CD1c-positive myeloid dendritic cell (primary cell): ENCODE measurements around the gene SLC7A10.
"Not testable (repeated sequence)": the region's sequence is repeated elsewhere in the genome, so short reads cannot be mapped to it uniquely, and the experiment has no call there.

Source experiments
- DNase-seq: peaks from one replicate; pipeline ENCODE4 v3.0.0-alpha.2; 2016; ENCODE audit errors: extremely low spot score

The SLC7A10 gene

GRCh38 chr19:33202546-33203507, 22.8 kb downstream of the SLC7A10 start:
- no peak for DNase-seq

GRCh38 chr19:33201886-33202545, 23.6 kb downstream of the SLC7A10 start:
- DNase-seq: no peak

GRCh38 chr19:33201473-33201872, 24.2 kb downstream of the SLC7A10 start:
- DNase-seq: no peak

GRCh38 chr19:33199441-33200265, 26.0 kb downstream of the SLC7A10 start:
- DNase-seq: no peak

- DNase-seq: no peak
Observed at GRCh38 chr19:33198169-33198568, 27.5 kb downstream of the SLC7A10 start.

DNA sequence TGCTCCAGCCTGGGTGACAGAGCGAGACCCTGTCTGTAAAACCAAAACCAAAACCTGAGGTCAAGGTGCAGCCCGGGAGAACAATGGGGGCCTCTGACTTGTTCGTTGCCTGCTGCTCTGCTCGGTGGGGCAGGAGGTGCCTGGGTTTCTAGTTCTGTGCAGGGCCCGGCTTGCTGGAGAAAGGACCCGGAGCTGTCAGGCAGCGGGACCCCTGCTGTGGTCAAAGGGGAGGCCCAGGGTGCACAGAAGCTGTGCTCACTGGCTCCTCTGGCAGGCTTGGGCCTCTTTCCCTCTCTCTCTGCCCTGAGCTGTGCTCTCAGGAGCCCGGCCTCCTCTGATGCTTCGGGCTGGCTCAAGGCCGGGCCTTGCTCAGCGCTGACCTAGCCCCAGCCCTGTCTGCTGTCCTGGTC, 28.1 kb downstream of the SLC7A10 start:
- no peak for DNase-seq

- DNase-seq: no peak
Observed at GRCh38 chr19:33196446-33197193, 29.0 kb downstream of the SLC7A10 start.

GRCh38 chr19:33195645-33196347, 29.9 kb downstream of the SLC7A10 start:
- peak; percentile 9 for DNase-seq

GRCh38 chr19:33194886-33195644, 30.6 kb downstream of the SLC7A10 start:
- DNase-seq: no peak

DNA sequence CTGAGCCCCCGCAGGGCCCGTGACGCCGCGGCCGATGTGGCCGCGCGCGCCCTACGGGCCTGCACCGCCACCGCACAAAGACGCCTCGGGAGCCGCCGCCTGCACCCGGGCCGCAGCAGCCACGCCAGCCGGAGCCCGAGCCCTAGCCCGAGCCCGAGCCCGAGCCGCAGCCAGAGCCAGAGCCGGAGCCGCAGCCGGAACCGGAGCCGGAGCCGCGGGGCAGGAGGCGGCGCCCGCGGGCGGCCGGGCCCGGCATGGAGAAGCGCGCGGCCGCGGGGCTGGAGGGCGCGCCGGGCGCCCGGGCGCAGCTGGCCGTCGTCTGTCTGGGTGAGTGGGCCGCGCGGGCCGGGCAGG, 31.1 kb downstream of the SLC7A10 start:
- peak; percentile 27 for DNase-seq

DNA sequence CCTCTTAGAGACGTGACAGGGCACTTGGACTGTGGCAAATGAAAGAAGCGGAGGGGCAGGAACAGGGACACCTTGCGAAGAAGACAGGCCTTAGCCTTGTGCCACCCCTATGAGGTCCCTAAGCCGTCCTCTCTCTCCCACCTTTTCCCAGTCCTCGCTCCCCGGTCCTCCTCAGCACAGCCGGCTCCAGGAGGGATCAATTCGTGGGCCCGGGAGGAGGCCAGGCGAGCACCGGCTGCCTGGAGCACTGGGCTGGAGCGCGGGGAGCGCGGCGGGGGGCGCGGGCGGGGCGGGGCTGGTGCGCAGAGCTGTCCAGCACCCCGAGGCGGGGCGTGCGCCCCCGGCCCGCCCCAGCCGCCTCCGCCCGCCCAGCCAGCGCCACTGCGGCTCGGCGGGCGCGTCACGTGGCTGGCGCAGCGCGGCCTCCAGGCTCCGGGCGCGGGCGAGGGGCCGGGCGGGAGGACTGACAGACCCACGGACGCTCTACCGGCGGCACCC, 31.7 kb downstream of the SLC7A10 start, which contains the start of gene LRP3:
TSS of gene LRP3 (plus strand) at position 466 of the 498 bp plus-strand sequence. CDS start 456 bp downstream, outside the sequence.
- DNase-seq: peak; percentile 16

- no peak for DNase-seq
Observed at GRCh38 chr19:33193269-33193864, 32.3 kb downstream of the SLC7A10 start.

GRCh38 chr19:33192010-33192409, 33.6 kb downstream of the SLC7A10 start:
- DNase-seq: no peak

DNA sequence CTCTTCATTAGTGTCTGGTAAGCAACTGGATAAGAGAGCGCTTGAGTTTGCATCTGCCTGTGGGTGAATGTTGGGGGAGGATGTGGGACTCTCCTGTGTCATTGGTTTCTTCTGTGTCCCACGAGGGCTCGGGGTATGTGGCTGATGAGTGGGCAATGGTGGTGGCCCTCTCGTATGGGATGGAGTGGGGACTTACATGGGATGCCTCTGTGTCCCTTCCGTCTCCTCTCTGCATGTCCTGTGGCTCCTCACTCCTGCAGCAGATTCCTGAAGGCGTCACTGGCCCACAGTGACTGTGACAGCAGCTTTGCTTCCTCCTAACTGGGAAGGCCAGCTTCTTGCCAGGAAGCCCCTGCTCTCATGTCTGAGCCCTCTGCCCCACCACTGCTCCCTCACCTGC, 34.1 kb downstream of the SLC7A10 start:
- no peak for DNase-seq

DNA sequence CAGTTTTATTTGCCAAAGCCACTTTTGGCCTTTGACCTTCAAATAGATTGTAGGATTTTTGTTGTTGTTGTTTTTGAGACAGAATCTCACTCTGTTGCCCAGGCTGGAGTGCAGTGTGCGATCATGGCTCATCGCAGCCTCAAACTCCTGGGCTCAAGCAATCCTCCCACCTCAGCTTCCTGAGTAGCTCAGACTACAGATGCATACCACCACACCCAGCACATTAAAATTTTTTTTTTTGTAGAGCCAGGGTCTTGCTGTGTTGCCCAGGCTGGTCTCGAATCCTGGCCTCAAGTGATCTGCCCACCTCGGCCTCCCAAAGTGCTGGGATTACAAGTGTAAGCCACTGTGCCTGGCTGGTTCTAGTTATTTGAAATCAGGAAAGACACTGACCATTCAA, 34.6 kb downstream of the SLC7A10 start:
- not testable (repeated sequence) for DNase-seq

- no peak for DNase-seq
Observed at GRCh38 chr19:33189453-33189852, 36.2 kb downstream of the SLC7A10 start.

- DNase-seq: no peak
Observed at GRCh38 chr19:33187183-33187540, 38.5 kb downstream of the SLC7A10 start.

DNA sequence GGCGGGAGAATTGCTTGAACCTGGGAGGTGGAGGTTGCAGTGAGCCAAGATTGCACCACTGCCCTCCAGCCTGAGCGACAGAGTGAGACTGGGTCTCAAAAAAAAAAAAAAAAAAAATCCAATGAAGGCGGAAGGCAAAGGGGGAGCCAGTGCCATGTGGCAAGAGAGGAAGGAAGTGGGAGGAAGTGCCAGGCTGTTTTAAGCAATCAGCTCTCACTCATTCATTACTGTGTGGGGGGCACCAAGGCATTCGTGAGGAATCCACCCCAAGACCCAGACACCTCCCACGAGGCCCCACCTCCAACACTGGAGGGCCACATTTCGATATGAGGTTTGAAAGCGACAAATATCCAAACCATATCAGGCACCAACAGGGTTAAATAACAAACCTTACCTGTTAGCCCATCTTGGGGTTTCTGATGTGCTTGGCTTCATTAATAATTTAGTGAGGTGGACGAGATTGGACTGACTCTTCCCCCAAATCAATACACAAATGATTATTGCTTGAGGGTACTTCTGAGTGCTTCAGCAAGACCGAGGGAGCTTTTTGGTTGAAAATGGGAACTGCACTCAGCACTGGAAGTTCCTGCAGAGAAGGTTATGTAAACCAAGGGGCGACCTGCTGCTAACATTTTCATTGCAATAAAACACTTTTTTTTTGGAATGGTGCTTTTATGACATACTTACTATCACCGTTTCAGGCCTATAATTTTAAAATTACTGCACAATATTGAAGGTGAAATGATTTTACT, 39.0 kb downstream of the SLC7A10 start:
- peak; percentile 51 for DNase-seq
